ENCODE results near the gene PCSK5.

DNA sequence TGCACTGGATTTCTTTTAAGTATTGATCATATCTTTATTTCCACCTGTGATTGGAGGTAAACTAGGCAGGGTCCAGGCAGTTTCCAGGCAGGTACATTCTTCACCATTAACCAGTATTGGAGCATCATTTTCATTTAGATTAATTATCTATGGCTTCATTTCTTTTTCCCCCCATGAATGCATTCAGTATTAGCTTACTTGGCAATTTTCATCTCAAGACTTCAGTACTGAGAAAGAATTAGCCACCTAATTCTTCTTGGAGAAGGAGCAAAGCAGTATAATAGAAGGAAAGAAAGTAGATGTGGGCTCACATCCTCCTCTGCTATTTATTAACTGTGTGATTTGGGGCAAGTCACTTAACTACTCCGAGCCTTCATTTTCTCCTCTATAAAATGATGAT is 295.0 kb downstream of the PCSK5 start:
- TF ChIP-seq ZNF274 (IDR thresholded peaks at IDR 0.05; ENCODE audit: low read depth, low read length) = no peak
- TF ChIP-seq YY1 (IDR thresholded peaks at IDR 0.05; ENCODE audit: insufficient read depth, insufficient read length) = no peak
